ENCODE measurements around the gene NUDT14.

DNA sequence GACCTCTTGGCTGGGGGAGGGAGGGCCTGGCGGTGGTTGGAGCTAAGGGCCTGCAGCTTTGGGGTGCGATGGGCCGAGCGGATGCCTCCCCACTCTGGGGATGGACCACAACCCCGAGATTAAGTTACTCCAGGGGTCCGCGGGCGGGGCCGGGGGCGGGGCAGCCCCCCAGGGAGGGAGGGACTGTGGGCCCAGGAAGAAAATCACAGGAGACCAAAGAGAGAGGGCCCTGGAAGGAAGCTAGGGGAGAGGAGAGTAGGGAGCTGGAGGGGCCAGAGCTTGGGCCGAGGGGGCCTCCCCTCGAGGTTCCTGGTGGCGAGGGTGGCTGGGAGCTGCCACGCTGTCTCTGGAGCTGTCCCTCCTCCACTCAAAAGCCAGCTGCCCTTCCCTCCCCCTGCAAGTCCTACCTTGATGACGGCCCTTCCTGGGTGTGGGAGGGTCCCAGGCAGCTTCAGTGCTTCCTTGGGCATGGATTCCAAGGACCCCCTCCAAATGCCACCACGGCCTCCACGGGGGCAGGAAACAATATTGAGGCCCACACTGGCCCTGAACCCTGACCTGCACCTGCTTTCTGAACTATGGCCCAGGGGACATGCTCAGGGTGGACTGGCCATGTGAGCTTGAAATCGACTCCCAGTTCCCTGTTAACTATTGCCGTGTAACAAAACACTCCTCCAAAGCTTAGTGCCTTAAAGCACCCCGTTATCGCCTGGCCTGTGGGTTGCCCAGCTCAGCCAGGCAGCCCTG, 610 bp upstream of the NUDT14 start:
- TF ChIP-seq, protein P1, sequence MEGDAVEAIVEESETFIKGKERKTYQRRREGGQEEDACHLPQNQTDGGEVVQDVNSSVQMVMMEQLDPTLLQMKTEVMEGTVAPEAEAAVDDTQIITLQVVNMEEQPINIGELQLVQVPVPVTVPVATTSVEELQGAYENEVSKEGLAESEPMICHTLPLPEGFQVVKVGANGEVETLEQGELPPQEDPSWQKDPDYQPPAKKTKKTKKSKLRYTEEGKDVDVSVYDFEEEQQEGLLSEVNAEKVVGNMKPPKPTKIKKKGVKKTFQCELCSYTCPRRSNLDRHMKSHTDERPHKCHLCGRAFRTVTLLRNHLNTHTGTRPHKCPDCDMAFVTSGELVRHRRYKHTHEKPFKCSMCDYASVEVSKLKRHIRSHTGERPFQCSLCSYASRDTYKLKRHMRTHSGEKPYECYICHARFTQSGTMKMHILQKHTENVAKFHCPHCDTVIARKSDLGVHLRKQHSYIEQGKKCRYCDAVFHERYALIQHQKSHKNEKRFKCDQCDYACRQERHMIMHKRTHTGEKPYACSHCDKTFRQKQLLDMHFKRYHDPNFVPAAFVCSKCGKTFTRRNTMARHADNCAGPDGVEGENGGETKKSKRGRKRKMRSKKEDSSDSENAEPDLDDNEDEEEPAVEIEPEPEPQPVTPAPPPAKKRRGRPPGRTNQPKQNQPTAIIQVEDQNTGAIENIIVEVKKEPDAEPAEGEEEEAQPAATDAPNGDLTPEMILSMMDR (IDR thresholded peaks at IDR 0.05; ENCODE audit: low read depth, low read length): no peak
- no peak for TF ChIP-seq EZH2phosphoT487 (IDR thresholded peaks at IDR 0.05; ENCODE audit: low read depth)

Data from OCI-LY3 (cell line).